IMR-90 (cell line): ENCODE measurements around the gene SLC35D3. TPM values are rescaled to one million over a fixed set of nuclear protein-coding genes. Genes with fewer than 3 reads are reported as not detected.

Experiments used
- ATAC-seq: fragments of 200-7000 bp; cut with Tn5 transposase; 2 replicates; pipeline ENCODE4 v1.9.1; 2020; ENCODE audit warnings: low read depth, mild to moderate bottlenecking, moderate library complexity
- BruUV-seq: library from RNA; stranded (reverse); fragments of 400-500 nt; replicated peaks from 2 replicates; lab custom pipeline; 2021; lab: Mats Ljungman, UMichigan
- CTCF ChIA-PET: fragments of 300-600 bp; formaldehyde crosslinking; extraction: SDS; loops from one replicate; lab custom pipeline; 2021; ENCODE audit warnings: antibody characterized with exemption; lab: Yijun Ruan, JAX
- POLR2A ChIA-PET: fragments of 300-600 bp; sonication (Branson Sonifier 250); formaldehyde crosslinking; loops from one replicate; lab custom pipeline; 2022; ENCODE audit warnings: antibody characterized with exemption; ENCODE audit not compliant: unreplicated experiment; lab: Charles Lee
- DNase-seq: peaks from one replicate; pipeline ENCODE4 v3.0.0; 2013
- H2AFZ ChIP-seq: replicated peaks from 2 replicates; pipeline ENCODE3; 2013; ENCODE audit warnings: low read length, mild to moderate bottlenecking; ENCODE audit not compliant: poor library complexity
- H2AK5ac ChIP-seq: 2 replicates; pipeline ENCODE4 v1.6.1; 2013; ENCODE audit warnings: low read depth, low read length, inconsistent platforms
- H2AK9ac ChIP-seq: replicated peaks from 2 replicates; pipeline ENCODE3; 2013; ENCODE audit warnings: mild to moderate bottlenecking, low read depth, low read length, moderate library complexity; ENCODE audit not compliant: poor library complexity
- H2BK120ac ChIP-seq: 2 replicates; pipeline ENCODE4 v1.6.1; 2013; ENCODE audit warnings: low read depth, low read length, inconsistent platforms
- H2BK15ac ChIP-seq: 3 replicates; pipeline ENCODE4 v1.6.1; 2013; ENCODE audit warnings: low read depth, low read length, inconsistent platforms
- H2BK20ac ChIP-seq: 2 replicates; pipeline ENCODE4 v1.6.1; 2013; ENCODE audit warnings: low read depth, mild to moderate bottlenecking, inconsistent platforms, low read length, moderate library complexity
- H2BK5ac ChIP-seq: 2 replicates; pipeline ENCODE4 v1.6.1; 2013; ENCODE audit warnings: mild to moderate bottlenecking, low read depth, low read length, inconsistent platforms; ENCODE audit not compliant: poor library complexity, severe bottlenecking
- H3K14ac ChIP-seq: replicated peaks from 2 replicates; pipeline ENCODE4 v1.6.1; 2013; ENCODE audit warnings: low read depth, low read length, inconsistent platforms
- H3K18ac ChIP-seq: 2 replicates; pipeline ENCODE4 v1.6.1; 2013; ENCODE audit warnings: low read depth, low read length, control low read depth
- H3K23ac ChIP-seq: 2 replicates; pipeline ENCODE4 v1.6.1; 2013; ENCODE audit warnings: low read depth, low read length, inconsistent platforms
- H3K27ac ChIP-seq: 2 replicates; pipeline ENCODE4 v1.5.1; 2013; ENCODE audit warnings: mild to moderate bottlenecking, control low read depth, low read length; ENCODE audit not compliant: insufficient read depth
- H3K27me3 ChIP-seq: 2 replicates; pipeline ENCODE4 v1.6.1; 2013; ENCODE audit warnings: low read length; ENCODE audit not compliant: control insufficient read depth, insufficient read depth
- H3K36me3 ChIP-seq: 2 replicates; pipeline ENCODE4 v1.6.1; 2013; ENCODE audit warnings: low read length, mixed read lengths; ENCODE audit not compliant: control insufficient read depth, insufficient read depth
- H3K4ac ChIP-seq: 2 replicates; pipeline ENCODE4 v1.6.1; 2013; ENCODE audit warnings: low read depth, low read length, inconsistent platforms
- H3K4me1 ChIP-seq: 2 replicates; pipeline ENCODE4 v1.6.1; 2013; ENCODE audit warnings: low read length, mixed read lengths; ENCODE audit not compliant: control insufficient read depth, insufficient read depth
- H3K4me2 ChIP-seq: 2 replicates; pipeline ENCODE4 v1.6.1; 2013; ENCODE audit warnings: low read depth, mild to moderate bottlenecking, control low read depth, low read length, moderate library complexity
- H3K4me3 ChIP-seq: 2 replicates; pipeline ENCODE4 v1.5.1; 2013; ENCODE audit warnings: low read depth, mild to moderate bottlenecking, control low read depth, low read length, moderate library complexity; ENCODE audit not compliant: insufficient read depth
- H3K56ac ChIP-seq: 2 replicates; pipeline ENCODE4 v1.6.1; 2013; ENCODE audit warnings: low read length, inconsistent platforms; ENCODE audit not compliant: insufficient read depth; ENCODE audit errors: extremely low read depth
- H3K79me1 ChIP-seq, 2 experiments: 2 replicates each; pipeline ENCODE4 v1.6.1; 2013; ENCODE audit warnings: low read length in 2 of 2, inconsistent platforms in 1 of 2, low read depth in 1 of 2
- H3K9ac ChIP-seq: 2 replicates; pipeline ENCODE4 v1.6.1; 2013; ENCODE audit warnings: low read depth, low read length, control low read depth
- H3K9me1 ChIP-seq: 2 replicates; pipeline ENCODE4 v1.6.1; 2013; ENCODE audit warnings: low read length, inconsistent platforms; ENCODE audit not compliant: insufficient read depth
- H3K9me3 ChIP-seq: 2 replicates; pipeline ENCODE4 v1.6.1; 2013; ENCODE audit warnings: low read length; ENCODE audit not compliant: control insufficient read depth, insufficient read depth
- H4K20me1 ChIP-seq: 2 replicates; pipeline ENCODE4 v1.6.1; 2013; ENCODE audit warnings: low read length, inconsistent platforms; ENCODE audit not compliant: insufficient read depth
- H4K5ac ChIP-seq: 2 replicates; pipeline ENCODE4 v1.6.1; 2013; ENCODE audit warnings: mild to moderate bottlenecking, low read depth, low read length, control low read depth
- H4K8ac ChIP-seq, 2 experiments: 2 replicates each; pipeline ENCODE4 v1.6.1; 2013; ENCODE audit warnings: low read depth in 2 of 2, low read length in 2 of 2, control low read depth in 1 of 2, inconsistent platforms in 1 of 2
- H4K91ac ChIP-seq: 2 replicates; pipeline ENCODE4 v1.6.1; 2013; ENCODE audit warnings: low read depth, low read length, inconsistent platforms; ENCODE audit not compliant: insufficient read depth
- BHLHE40 ChIP-seq: fragments of 150-350 bp; IDR thresholded peaks from 2 replicates; pipeline ENCODE4 v1.6.1; 2016; ENCODE audit warnings: mild to moderate bottlenecking, low read depth, low read length
- CHD1 ChIP-seq: IDR thresholded peaks from 2 replicates; pipeline ENCODE4 v1.6.1; 2012; ENCODE audit warnings: low read depth, low read length, improper control_type of control experiment
- CTCF ChIP-seq: conservative IDR thresholded peaks from 2 replicates; pipeline ENCODE4 v1.5.1; 2012; ENCODE audit warnings: mild to moderate bottlenecking, low read depth, low read length, improper control_type of control experiment
- ELK1 ChIP-seq: fragments of 150-350 bp; IDR thresholded peaks from 2 replicates; pipeline ENCODE4 v1.6.1; 2016; ENCODE audit warnings: low read depth, mild to moderate bottlenecking, low read length, moderate library complexity, borderline replicate concordance
- POLR2A ChIP-seq: IDR thresholded peaks from 2 replicates; pipeline ENCODE4 v1.6.1; 2012; ENCODE audit warnings: mild to moderate bottlenecking, low read depth, low read length
- RAD21 ChIP-seq: IDR thresholded peaks from 2 replicates; pipeline ENCODE4 v1.6.1; 2012; ENCODE audit warnings: low read length, improper control_type of control experiment
- SMC3 ChIP-seq: fragments of 150-350 bp; IDR thresholded peaks from 2 replicates; pipeline ENCODE4 v1.6.1; 2016; ENCODE audit warnings: low read depth, mild to moderate bottlenecking, antibody characterized with exemption, low read length, moderate library complexity
- WGBS, 2 experiments: methylation state at CpG; one replicate each; pipeline versions ENCODE4 v1.1.5 to v1.1.7; 2013; ENCODE audit warnings: missing lambda C conversion rate in 2 of 2; ENCODE audit not compliant: insufficient read length in 1 of 2; ENCODE audit errors: extremely low coverage in 2 of 2; 5-methylcytosine and 5-hydroxymethylcytosine counted together
- dilution Hi-C: fragments of 300-500 bp; cut with HindIII; formaldehyde crosslinking; loops from one replicate; pipeline ENCODE4 v1.14.3; 2018; ENCODE audit warnings: low sequenced_read_pairs; ENCODE audit not compliant: unreplicated experiment
- in situ Hi-C: fragments of 300-500 bp; cut with MboI; formaldehyde crosslinking; loops from 3 replicates; pipeline ENCODE4 v1.14.3; 2019; ENCODE audit warnings: low sequenced_read_pairs, inconsistent platforms, mixed read lengths
- intact Hi-C: fragments of 100-400 bp; cut with micrococcal nuclease; formaldehyde crosslinking; loops from 2 replicates; pipeline ENCODE4 v1.10.0; 2022
- polyA plus RNA-seq, 3 experiments: library from polyadenylated mRNA; depleted of rRNA; stranded (reverse); fragments of >200 nt; gene quantifications; 2 replicates each; pipeline ENCODE4 v1.2.3, GENCODE V29; 2012; ENCODE audit warnings: low replicate concordance in 1 of 3
- total RNA-seq: library from RNA; depleted of rRNA; stranded (reverse); fragments of >200 nt; gene quantifications from 2 replicates; pipeline ENCODE4 v1.2.3, GENCODE V29; 2012

SLC35D3 gene
- total and polyA plus RNA-seq, 2 of the 4 experiments (the other 2 are of a cell fraction), result not detected

- WGBS, 2 experiments, result 25% methylated on average over 5 of the region's 6 CpGs; no CpG with 5 or more reads in 1 of the 2 experiments
- Histone ChIP-seq H4K5ac (no peak overlapping the region), H3K9me1 (no peaks in the 10 kb centered on the region), H3K36me3 (no peaks in the 10 kb centered on the region), H2AK5ac (no peak overlapping the region), H3K27me3 (peaks cover 48% of the 10 kb centered on the region), H2BK5ac (no peak overlapping the region), H2AFZ (no peak overlapping the region), H2BK15ac (no peak overlapping the region), H3K14ac (no peak overlapping the region), H3K18ac (no peak overlapping the region), H3K9me3 (no peaks in the 10 kb centered on the region), H3K4ac (no peak overlapping the region), H3K79me1 (no peaks in the 10 kb centered on the region), H3K4me3 (no peak overlapping the region), H2BK20ac (no peak overlapping the region), H3K9ac (no peak overlapping the region), H2BK120ac (no peak overlapping the region), H3K56ac (no peak overlapping the region), H3K27ac (no peak overlapping the region), H4K91ac (no peak overlapping the region), H3K4me2 (no peak overlapping the region; the same call in 1 of the 2 replicates), H3K23ac (no peak overlapping the region), H3K4me1 (no peaks in the 10 kb centered on the region; the same call in 1 of the 2 replicates), H2AK9ac (no peak overlapping the region), H4K20me1 (no peaks in the 10 kb centered on the region), H4K8ac (no peak overlapping the region)
- intact Hi-C loops, result no loop called here
- DNase-seq (no peak), ATAC-seq (no peak)
- in situ Hi-C loops, result no loop called here
- POLR2A ChIA-PET, result interaction anchor here (0.8 kb wide), 1 partner anchor 9 kb away, joined by 3 read pairs; no protein-coding TSS in a partner anchor
- TF ChIP-seq SMC3, result no peak
- TF ChIP-seq RAD21, result no peak
- no peak for TF ChIP-seq ELK1
- TF ChIP-seq CHD1, result no peak
- no peak for TF ChIP-seq BHLHE40
- TF ChIP-seq CTCF, result no peak
- TF ChIP-seq POLR2A, result no peak
- BruUV-seq, result no TSS peak
- CTCF ChIA-PET, result no interaction called here
- dilution Hi-C loops, result no loop called here
Measured at GRCh38 chr6:136920216-136920615, 1.9 kb upstream of the SLC35D3 start.
